ENCODE results near the gene IL17REL.

IL17REL gene

GRCh38 chr22:49966041-49966773 is 46.4 kb downstream of the IL17REL start:
- DNase-seq: no peak

- DNase-seq: no peak
These were observed 47.2 kb downstream of the IL17REL start for GRCh38 chr22:49965091-49966040.

- no peak for DNase-seq
These were observed 48.2 kb downstream of the IL17REL start for GRCh38 chr22:49964136-49965090.

GRCh38 chr22:49963647-49964026 is 48.9 kb downstream of the IL17REL start:
- no peak for DNase-seq

- no peak for DNase-seq
These were observed 49.6 kb downstream of the IL17REL start for GRCh38 chr22:49962751-49963646.

- DNase-seq: peak; percentile 41
These were observed 50.4 kb downstream of the IL17REL start for GRCh38 chr22:49962012-49962750.

GRCh38 chr22:49961601-49962011 is 51.0 kb downstream of the IL17REL start:
- DNase-seq: no peak

- no peak for DNase-seq
These were observed 51.5 kb downstream of the IL17REL start for GRCh38 chr22:49961005-49961600.

GRCh38 chr22:49960159-49961004 is 52.2 kb downstream of the IL17REL start, which contains the start of gene PIM3:
PIM3 (plus strand) TSS chr22:49960772; CDS start chr22:49960948, 176 bp downstream.
- DNase-seq: peak; percentile 76

- DNase-seq: no peak
These were observed 52.8 kb downstream of the IL17REL start for GRCh38 chr22:49959782-49960158.

GRCh38 chr22:49958931-49959781 is 53.4 kb downstream of the IL17REL start:
- DNase-seq: no peak

GRCh38 chr22:49958366-49958921 is 54.1 kb downstream of the IL17REL start:
- DNase-seq: no peak

- no peak for DNase-seq
These were observed 54.7 kb downstream of the IL17REL start for GRCh38 chr22:49957826-49958365.

- DNase-seq: no peak
These were observed 55.4 kb downstream of the IL17REL start for GRCh38 chr22:49956914-49957825.

GRCh38 chr22:49956418-49956770 is 56.2 kb downstream of the IL17REL start:
- no peak for DNase-seq

- no peak for DNase-seq
These were observed 56.8 kb downstream of the IL17REL start for GRCh38 chr22:49955581-49956417.
